NCI-H128 (cell line): ENCODE data around the gene CD300A.
"Not testable (repeated sequence)": the region's sequence is repeated elsewhere in the genome, so short reads cannot be mapped to it uniquely, and the experiment has no call there.

ENCODE experiments used
- DNase-seq: peaks from one replicate; lab custom pipeline; 2025; ENCODE audit not compliant: unreplicated experiment; lab: John Stamatoyannopoulos, UW

Gene CD300A

DNA sequence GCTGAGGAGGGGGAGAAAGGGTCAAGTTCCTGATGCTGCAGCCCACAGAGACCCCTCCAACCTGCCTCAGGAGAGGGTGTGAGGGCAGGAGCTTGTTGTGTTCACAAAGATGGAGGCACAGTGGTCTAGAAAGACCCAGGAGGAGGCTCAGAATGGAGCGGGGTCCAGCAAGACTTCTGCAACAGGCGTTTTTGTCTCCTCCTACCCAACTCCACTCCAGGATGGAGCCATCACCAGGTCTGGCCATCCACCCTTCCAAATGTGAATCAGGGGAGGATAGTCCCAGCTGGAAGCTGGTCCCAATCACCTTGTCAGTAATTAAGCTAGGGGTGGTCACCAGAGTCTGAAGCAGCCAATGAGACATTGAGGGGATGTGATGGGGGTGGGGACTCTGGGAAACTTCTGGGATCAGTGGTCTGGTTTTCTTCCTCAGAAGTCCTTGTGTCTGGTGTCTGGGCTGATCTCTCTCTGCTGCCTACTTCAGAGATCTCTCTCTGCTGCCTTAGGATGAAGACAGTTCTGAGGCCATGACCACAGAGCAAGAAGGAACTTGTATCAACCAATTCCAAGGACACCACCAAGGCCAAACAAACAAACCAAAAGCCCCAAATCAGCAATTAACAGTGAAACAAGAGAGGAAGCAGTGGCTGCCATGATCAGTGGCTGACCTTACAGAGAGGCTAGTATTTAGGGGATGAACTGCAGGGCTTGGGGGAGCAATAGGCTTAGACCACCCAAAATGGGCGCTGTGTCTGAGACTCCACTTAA, 50.3 kb downstream of the CD300A start:
- DNase-seq: no peak

GRCh38 chr17:74518413-74518981, 52.1 kb downstream of the CD300A start:
- DNase-seq: not testable (repeated sequence)

- no peak for DNase-seq
Observed at GRCh38 chr17:74520016-74520434, 53.6 kb downstream of the CD300A start.

- no peak for DNase-seq
Observed at GRCh38 chr17:74520790-74521480, 54.5 kb downstream of the CD300A start.

DNA sequence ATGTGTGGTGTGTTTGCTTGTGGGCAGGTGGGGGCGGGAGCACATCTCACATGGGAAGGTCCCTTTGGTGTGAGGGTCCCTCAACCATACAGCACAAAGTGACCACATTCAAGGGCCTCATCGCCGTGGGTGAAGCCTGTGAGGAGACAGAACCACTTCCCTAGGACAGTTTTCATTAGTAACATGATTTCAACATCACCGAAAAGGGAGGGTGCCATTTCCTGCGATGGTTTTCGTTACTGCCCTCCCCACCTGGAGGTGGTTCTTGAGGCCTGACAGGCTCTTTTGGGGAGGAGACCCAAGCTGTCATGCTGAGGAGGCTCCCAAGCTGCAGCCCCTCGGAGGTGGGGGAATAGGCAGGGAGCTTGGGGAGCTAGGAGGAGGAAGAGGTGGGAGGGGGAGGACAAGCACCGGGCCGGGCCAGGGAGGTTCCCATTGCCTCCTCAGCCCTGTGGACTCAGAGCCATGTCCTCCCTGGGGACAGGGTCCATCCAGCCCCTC, 55.3 kb downstream of the CD300A start:
- no peak for DNase-seq

DNA sequence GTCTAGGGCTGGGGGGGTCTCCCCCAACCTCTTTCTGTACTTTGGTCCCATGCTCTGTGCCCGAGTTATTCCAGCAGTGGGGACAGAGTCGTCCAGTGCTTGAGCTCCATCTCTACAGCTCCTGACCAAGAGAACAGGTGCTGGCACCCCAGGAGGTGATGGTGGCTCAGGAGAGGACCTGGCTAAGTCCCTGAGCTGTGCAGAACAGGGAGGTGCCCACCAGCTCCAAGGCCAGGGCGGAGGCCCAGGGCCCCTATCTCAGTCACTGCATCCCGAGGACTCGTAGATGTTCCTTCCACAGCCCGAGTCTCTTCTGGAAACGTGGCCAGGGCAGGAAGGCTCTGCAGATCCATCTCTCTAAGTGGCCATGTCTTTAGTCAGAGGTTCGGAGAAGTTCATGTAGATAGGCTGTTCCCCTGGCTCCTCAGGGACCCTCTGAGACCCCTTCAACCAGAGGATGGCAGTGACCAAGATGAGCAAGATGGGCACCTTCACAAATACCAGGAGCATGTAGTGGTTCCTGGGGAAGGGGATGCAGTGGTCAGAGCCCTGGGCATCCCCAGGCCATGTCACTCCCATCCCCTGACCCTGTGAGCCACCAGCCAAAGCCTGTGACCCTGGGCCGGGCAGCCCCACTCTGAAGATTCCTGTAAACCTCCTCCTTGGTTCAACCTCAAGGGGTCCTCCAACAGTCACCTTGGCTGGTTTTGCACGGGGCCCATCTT, 56.1 kb downstream of the CD300A start:
- no peak for DNase-seq

GRCh38 chr17:74523308-74523707, 56.9 kb downstream of the CD300A start:
- DNase-seq: no peak

DNA sequence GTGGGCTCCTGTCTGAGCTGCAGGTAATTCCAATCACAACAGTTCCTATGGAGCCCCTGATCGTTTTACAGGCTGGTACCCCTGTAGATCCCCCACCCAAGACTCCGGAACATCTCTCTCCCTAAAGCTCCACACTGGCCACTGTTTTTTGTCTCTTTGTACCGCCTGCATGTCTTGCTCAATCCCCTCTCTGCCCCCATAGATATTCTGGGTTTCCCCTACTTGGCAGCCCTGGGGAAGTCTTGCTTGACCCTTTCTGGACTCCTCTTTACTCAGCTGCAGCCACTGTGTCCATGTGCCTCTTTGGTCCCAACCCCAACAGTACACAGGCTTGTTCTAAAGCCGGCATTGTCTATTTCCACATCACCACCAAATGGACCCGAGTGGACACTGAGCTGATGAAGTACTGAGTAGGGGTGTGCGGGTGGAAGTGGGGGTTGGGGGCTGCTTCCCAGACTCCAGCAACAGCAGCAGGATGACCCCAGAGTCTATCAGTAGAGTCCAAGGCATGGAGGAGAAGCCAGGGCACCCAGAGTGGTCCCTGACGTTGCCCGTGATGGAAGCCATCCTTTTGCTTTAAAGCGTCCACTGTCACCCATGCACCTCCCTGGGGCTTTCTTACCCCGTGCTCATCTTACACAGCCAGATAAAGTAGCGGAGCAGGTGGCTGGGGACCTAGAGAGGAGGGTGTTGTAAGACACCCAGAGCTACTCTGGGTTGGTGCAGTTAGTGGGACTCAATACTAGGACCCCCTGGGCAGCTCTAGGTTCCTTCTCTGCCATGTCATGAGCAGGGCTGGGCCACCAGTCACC, 58.4 kb downstream of the CD300A start:
- DNase-seq: no peak

GRCh38 chr17:74525465-74525725, 59.0 kb downstream of the CD300A start:
- no peak for DNase-seq

GRCh38 chr17:74525781-74526288, 59.4 kb downstream of the CD300A start:
- no peak for DNase-seq

DNA sequence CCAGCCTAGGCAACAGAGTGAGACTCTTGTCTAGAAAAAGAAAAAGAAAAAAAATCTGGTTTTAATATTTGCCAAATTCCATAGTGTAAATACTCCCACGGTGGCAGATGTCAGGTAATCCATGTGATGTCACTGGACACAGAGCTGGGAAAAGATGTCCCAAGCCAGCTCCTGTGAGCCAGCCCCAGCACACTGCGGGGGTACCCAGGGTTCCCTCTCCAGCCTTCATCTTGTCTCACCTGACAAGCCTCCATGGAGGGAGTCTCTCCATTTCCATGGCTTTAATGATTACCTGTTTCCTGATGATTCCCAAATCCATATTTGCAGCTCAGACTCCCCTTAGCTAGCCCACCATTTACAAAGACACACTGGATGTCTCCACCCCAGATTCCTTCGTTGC, 60.2 kb downstream of the CD300A start:
- DNase-seq: no peak

- DNase-seq: no peak
Observed at GRCh38 chr17:74527081-74527480, 60.6 kb downstream of the CD300A start.

DNA sequence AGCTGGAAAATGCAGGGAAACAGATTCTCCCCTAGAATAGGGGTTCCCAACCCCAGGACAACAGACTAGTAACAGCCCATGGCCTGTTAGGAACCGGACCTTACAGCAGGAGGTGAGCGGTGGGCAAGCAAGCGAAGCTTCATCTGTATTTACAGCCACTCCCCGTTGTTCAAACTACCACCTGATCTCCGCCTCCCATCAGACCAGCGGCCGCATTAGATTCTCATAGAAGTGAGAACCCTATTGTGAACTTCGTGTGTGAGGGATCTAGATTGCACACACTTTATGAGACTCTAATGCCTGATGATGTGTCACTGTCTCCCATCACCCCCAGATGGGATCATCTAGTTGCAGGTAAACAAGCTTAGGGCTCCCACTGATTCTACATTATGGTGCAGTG, 61.3 kb downstream of the CD300A start:
- DNase-seq: no peak

DNA sequence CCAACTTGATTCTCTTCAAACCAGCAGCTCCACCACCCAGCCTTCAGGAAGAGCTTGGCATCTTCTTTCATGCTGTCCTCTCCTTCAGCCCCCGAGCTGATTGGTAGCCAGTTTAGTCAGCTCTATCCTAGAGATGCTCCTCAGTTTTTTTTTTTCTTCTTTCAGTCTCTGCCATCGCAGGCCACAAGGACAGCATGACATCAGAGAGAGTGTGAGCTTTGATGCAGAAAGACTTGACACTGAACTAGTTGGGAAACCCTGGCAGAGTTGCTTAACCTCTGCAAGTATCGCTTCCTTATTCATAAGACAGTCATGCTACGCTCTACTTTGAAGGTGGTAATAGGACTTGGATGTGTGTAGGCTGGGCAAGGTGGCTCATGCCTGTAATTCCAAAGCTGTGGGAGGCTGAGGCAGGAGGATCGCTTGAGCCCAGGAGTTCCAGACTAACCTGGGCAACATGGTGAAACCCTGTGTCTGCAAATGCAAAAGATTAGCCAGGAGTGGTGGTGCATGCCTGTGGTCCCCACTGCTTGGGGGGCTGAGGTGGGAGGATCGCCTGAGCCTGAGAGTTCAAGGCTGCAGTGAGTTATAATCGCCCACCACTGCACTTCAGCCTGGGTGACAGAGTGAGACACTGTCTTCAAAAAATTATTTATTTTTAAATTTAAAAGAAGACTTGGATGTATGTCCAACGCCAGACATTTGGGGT, 62.2 kb downstream of the CD300A start:
- no peak for DNase-seq

GRCh38 chr17:74529243-74529642, 62.8 kb downstream of the CD300A start:
- DNase-seq: no peak

GRCh38 chr17:74530831-74531150, 64.4 kb downstream of the CD300A start:
- DNase-seq: no peak

DNA sequence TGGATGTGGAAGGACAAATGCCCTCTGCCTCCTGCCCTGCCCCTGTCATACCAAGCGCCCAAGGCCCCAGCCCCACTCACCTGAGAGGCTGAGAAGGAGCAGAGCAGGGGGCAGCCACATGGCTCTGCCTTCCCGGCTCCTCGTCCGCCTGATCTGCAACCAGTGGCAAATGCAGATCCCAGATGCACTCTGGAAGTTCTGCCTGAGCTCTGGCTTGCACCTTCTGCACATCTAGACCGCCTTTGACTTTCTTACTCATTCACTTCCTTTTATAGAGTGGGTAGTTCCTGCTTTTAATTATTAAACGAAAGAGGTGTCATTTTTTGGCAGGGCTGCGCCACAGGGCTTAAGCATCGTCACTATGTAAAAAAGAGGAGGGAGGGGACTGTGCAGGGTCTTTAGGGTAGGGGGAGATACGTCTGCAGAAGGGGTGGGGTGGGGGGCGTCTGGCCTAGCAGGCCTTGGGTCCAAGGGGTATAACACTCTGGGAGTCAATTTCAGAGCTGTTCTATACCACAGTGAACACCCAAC, 64.9 kb downstream of the CD300A start, which contains the start of gene CD300LB:
Gene CD300LB, minus strand, starts transcription at position 245 of the 531 bp plus-strand sequence. Its CDS starts 125 bp downstream, at position 120.
- no peak for DNase-seq

DNA sequence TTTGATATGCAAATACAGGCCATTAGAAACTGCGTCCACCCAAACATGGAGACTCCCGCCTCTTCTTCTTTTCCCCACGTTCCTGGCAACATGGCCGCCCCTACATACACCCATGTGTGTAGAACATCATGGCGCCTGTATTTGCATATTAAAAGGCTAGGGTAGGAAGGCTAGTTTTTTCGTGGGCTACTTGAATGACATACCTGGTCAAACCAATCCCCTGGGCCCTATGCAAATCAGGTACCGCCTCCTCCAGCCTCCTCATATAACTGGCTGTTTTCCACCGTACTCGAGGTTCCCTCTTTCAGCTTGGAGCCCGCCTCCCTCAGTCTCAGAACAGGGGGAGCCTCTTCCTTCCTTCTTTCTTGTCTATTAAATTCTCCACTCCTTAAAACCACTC, 65.7 kb downstream of the CD300A start:
- DNase-seq: no peak
